ENCODE data around the gene PDE6G.

DNA sequence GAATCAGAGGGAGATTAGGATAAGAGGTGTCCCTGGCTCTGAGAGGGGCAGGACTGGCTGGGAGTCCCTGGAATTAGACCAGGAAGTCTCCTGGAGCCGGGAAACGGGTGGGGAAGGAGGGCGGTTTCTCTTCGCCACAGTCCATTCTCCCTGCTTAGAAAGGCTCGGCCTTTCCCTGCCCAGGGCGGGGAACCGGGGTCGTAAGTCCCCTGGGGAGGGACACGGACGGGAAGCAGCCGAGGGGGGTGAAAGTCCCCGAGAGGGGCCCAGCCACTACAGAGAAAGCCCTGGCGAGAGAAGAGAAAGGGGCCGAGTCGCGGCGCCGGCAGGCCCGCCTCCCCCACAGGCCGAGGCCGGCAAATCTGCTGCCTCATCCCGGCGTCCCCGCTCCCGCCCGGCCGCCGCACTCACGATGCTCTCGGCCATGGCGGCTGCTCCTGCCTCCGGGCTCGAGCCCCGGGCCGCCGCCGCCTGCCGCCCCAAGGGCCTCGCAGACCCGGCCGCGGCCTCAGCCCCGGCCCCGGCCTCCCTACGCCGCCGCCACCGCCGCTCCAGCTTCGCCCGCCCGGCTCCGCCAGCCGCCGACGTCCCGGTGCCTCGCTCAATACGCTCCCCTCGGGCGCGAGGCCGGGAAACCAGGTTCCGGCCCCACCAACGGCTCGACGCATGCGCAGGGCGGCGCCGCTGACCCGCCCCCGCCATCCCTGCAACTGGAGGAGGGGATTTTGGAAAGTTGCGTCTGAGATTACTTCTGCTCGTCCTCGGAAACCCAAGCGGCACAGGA, 19.6 kb downstream of the PDE6G start, which contains the start of the genes NPLOC4 and TSPAN10:
- TF ChIP-seq, protein P1, sequence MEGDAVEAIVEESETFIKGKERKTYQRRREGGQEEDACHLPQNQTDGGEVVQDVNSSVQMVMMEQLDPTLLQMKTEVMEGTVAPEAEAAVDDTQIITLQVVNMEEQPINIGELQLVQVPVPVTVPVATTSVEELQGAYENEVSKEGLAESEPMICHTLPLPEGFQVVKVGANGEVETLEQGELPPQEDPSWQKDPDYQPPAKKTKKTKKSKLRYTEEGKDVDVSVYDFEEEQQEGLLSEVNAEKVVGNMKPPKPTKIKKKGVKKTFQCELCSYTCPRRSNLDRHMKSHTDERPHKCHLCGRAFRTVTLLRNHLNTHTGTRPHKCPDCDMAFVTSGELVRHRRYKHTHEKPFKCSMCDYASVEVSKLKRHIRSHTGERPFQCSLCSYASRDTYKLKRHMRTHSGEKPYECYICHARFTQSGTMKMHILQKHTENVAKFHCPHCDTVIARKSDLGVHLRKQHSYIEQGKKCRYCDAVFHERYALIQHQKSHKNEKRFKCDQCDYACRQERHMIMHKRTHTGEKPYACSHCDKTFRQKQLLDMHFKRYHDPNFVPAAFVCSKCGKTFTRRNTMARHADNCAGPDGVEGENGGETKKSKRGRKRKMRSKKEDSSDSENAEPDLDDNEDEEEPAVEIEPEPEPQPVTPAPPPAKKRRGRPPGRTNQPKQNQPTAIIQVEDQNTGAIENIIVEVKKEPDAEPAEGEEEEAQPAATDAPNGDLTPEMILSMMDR (IDR thresholded peaks at IDR 0.05; ENCODE audit: extremely low read depth in 1 of 2, insufficient read depth in 1 of 2, low read depth in 1 of 2, low read length in 2 of 2), result no peak
- TF ChIP-seq POLR2AphosphoS5 (IDR thresholded peaks at IDR 0.05; ENCODE audit: insufficient read depth, low read depth, low read length), result peak; percentile 96
- TF ChIP-seq POLR2A (IDR thresholded peaks at IDR 0.05; ENCODE audit: low read depth, low read length), result peak; percentile 81
- no peak for TF ChIP-seq EZH2 (IDR thresholded peaks at IDR 0.05; ENCODE audit: borderline replicate concordance, low read depth, low read length, severe bottlenecking)

Data from endothelial cell of umbilical vein (primary cell).